Measurements from ENCODE around the gene SYVN1. TPM values are rescaled to one million over a fixed set of nuclear protein-coding genes. Genes with fewer than 3 reads are reported as not detected.

Gene SYVN1
- total RNA-seq, 1 donor, result 23.6 TPM

GRCh38 chr11:65078786-65079342, 55.5 kb downstream of the SYVN1 start:
- H3K9me3 ChIP-seq (ENCODE audit: low read depth, low read length), result no peaks in the 10 kb centered on the region
- no peaks in the 10 kb centered on the region for H3K27me3 ChIP-seq (ENCODE audit: insufficient read depth, low read length)
- peaks cover 27% of the 10 kb centered on the region for H3K4me1 ChIP-seq (ENCODE audit: insufficient read depth, low read length)
- no peak overlapping the region for H3K4me3 ChIP-seq (ENCODE audit: low read length)

GRCh38 chr11:65078151-65078550, 56.2 kb downstream of the SYVN1 start:
- no peaks in the 10 kb centered on the region for H3K27me3 ChIP-seq (ENCODE audit: insufficient read depth, low read length)
- H3K4me1 ChIP-seq (ENCODE audit: insufficient read depth, low read length), result peaks cover 21% of the 10 kb centered on the region
- no peaks in the 10 kb centered on the region for H3K9me3 ChIP-seq (ENCODE audit: low read depth, low read length)
- no peak overlapping the region for H3K4me3 ChIP-seq (ENCODE audit: low read length)

- no peaks in the 10 kb centered on the region for H3K27me3 ChIP-seq (ENCODE audit: insufficient read depth, low read length)
- no peaks in the 10 kb centered on the region for H3K9me3 ChIP-seq (ENCODE audit: low read depth, low read length)
- H3K4me3 ChIP-seq (ENCODE audit: low read length), result no peak overlapping the region
- peaks cover 19% of the 10 kb centered on the region for H3K4me1 ChIP-seq (ENCODE audit: insufficient read depth, low read length)
Observed at GRCh38 chr11:65077451-65077850, 56.9 kb downstream of the SYVN1 start.

Other genes with a start within 250 kb of the SYVN1 start
- 80.2 TPM for gene ATG2A, start 217.3 kb downstream of the SYVN1 start, total RNA-seq
- 5.8 TPM for gene PPP2R5B, start 209.8 kb downstream of the SYVN1 start, total RNA-seq
- gene GPHA2, start 198.6 kb downstream of the SYVN1 start, total RNA-seq, result not detected
- not detected for gene MAJIN, start 162.4 kb downstream of the SYVN1 start, total RNA-seq
- gene BATF2, start 137.5 kb downstream of the SYVN1 start, total RNA-seq, result not detected
- 14.2 TPM for gene ARL2, start 120.4 kb downstream of the SYVN1 start, total RNA-seq
- gene SNX15, start 107.1 kb downstream of the SYVN1 start, total RNA-seq, result 12.9 TPM
- gene SAC3D1, start 93.3 kb downstream of the SYVN1 start, total RNA-seq, result 0.52 TPM
- gene NAALADL1, start 76.0 kb downstream of the SYVN1 start, total RNA-seq, result 6.6 TPM
- not detected for gene CDCA5, start 50.5 kb downstream of the SYVN1 start, total RNA-seq
- 17.6 TPM for gene ZFPL1, start 50.3 kb downstream of the SYVN1 start, total RNA-seq
- 397 TPM for gene VPS51, start 38.3 kb downstream of the SYVN1 start, total RNA-seq
- gene TM7SF2, start 22.6 kb downstream of the SYVN1 start, total RNA-seq, result 9.1 TPM
- gene ZNHIT2, start 16.8 kb downstream of the SYVN1 start, total RNA-seq, result 5.7 TPM
- 338 TPM for gene FAU, start 12.4 kb downstream of the SYVN1 start, total RNA-seq
- gene MRPL49, start 12.2 kb downstream of the SYVN1 start, total RNA-seq, result 40.7 TPM
- gene SPDYC, start 35.7 kb upstream of the SYVN1 start, total RNA-seq, result not detected
- gene CAPN1, start 47.4 kb upstream of the SYVN1 start, total RNA-seq, result 76.2 TPM
- 12.2 TPM for gene POLA2, start 127.4 kb upstream of the SYVN1 start, total RNA-seq
- gene CDC42EP2, start 180.3 kb upstream of the SYVN1 start, total RNA-seq, result not detected
- gene DPF2, start 199.3 kb upstream of the SYVN1 start, total RNA-seq, result 39.6 TPM
- 0.42 TPM for gene TIGD3, start 220.2 kb upstream of the SYVN1 start, total RNA-seq
- 12.6 TPM for gene SLC25A45, start 248.1 kb upstream of the SYVN1 start, total RNA-seq